ENCODE results near the gene HYAL1.
"Not testable (repeated sequence)": the region's sequence is repeated elsewhere in the genome, so short reads cannot be mapped to it uniquely, and the experiment has no call there.

HYAL1 gene

GRCh38 chr3:50318163-50318562 lies 14.8 kb upstream of the HYAL1 start:
- no peak for DNase-seq

GRCh38 chr3:50317300-50317699 lies 13.9 kb upstream of the HYAL1 start:
- DNase-seq = no peak

DNA sequence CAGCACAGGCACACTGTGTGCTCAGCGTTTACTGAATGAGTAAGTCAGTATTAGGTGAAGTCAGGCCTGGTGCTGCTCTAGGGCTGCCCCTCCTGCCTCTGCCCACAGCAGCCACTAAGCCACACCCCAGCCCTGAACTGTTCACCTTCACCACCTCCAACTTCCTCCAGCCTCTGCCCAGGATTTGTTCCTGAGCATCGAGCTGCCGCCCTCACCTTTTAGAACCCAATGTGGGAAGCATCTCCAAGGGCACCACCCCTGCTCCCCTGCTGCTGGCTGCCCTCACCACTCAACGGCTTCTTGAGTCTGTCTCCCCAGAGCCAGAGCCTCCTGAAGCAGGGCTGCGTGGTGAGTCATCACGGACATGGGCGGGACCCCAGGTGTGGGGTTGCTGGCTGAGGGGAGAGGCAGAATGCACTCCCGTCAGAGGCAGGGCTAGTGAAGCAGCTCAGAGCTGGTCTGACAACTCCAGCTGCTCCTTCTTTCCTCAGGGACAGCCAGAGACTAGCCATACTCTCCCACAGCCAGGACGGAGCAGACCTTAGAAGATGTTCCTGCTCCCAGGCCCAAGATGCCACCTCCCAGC lies 13.4 kb upstream of the HYAL1 start:
- no peak for DNase-seq

DNA sequence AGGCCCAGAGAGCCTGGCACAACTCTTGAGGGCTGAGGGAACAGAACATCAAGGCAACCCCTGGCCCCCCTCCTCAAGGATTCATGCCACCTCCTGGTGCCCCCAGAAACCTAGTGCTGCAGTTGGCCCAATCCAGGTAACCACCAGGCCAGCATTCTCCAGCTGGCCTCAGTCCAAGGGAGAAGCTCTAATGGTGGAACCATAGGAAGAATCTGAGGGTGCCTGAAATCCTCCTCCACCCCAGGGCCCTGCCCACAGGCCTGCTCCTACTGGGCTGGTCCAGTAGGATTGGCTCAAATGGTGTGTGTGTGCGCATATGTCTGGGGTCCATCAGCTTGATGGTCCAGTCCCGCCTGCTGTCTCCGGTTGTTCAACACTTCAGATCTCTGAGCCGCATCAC lies 11.4 kb upstream of the HYAL1 start:
- no peak for DNase-seq

DNA sequence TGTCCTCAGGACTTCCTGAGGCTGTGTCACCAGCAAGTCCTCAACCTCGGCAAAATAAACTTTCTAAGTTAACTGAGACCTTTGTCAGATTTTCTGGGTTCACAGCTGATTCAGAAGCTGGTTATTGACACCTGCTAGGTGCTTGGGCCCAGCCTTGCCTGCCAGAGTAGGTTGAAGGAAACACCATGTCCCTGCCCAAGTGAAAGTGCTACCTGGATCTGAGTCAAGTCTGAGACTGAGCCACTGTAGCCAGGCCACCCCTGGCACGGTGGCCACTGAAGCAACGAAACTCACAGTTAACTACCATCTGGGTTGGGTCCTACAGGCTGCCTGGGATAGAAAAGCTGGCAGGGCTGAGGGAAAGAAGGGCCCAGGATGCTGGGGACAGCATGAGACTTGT lies 11.0 kb upstream of the HYAL1 start:
- DNase-seq = no peak

GRCh38 chr3:50312041-50312440 lies 8.7 kb upstream of the HYAL1 start:
- DNase-seq = not testable (repeated sequence)

DNA sequence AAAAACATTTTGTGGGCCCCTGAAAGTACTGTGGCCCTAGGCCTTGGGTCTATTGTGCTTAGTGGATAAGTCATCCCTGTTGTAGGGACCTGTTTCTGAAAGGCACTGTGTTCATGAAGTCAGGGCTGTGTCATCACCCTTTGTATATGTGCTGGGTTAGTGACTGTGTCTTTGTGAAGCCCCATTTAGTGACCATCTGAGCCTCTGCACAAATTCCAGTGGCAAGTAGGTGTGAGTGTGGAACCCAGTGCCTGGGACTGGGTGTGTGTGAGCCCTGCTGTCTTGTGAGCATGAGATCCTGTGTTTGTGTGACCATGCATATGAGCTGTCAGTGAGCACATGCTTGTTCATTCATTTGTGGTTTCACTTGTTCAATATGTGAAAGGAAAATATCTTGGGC lies 1.2 kb upstream of the HYAL1 start:
- no peak for DNase-seq

DNA sequence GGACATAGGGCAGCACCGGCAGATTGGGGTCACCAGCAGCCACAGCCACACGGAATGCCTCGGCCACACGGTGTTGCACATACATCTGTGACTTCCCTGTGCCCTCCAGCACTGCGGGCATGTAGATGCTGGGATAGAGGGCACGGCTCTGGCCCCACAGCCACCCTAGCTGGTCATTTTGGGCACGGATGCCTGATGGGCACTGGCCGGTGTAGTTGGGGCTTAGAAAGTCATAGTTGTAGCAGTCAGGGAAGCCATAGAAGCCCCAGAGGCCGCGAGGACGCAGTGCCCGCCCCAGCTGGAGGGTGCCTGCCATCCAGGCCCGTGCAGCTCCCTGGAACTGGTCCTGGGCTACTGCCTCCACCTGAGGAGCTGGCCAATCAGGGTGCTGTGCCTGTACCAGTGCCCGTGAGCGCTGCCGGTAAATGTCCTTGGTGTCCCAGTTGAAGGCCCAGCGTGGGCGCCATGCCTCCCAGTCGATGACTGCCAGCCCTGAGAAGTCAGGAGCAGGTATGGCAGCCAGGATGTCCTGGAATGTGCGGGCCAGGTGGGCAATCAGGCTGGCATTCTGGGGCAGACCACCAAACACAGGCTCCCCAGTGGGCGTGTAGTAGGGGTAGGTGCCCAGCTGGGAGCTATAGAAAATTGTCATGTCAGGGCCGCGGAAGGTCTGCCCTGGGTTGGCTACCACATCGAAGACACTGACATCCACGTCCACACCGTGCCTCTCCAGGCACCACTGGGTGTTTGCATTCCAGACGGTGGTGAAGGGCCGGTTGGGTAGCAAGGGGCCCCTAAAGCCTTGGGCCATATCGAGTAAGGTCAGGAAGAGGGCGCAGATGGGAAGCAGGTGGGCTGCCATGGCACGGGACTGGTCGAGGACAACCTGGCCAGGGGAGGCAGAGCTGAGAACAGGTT lies 1.0 kb downstream of the HYAL1 start:
- DNase-seq = no peak

- no peak for DNase-seq
These were observed 2.6 kb downstream of the HYAL1 start for GRCh38 chr3:50300681-50301254.

DNA sequence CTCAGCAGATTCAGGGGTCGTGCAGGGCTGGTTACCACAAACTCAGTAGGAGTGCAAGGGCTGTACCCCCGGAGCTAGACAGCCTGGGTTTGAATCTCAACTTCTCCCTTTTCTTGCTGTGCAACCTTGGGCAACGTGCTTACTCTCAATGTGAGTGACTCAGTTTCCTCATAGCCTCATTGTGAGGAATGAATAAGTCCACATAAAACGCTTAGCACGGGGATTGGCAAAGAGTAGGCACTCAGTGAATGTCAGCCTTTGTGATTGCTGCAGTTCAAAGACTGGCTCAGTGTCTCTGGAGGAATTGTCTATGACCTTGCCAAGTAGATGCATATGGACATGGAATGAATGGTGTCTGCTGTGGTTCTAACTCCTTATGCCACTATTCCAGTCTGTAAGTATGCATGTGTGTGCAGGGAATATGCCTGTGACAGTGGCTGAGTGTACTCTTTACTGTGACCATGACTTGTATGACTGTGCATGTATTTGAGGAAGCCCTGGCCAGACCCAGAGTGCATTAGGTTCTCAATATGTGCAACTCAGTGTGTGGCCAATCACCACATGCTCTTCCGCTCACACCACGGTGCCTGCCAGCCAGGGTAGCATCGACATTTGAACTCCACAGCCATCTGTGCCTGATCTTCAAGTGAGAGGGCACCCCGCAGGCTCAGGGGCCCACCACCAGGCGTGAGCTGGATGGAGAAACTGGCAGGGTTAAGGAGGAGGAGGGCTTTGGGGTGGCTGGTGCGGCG lies 3.3 kb downstream of the HYAL1 start:
- peak; percentile 24 for DNase-seq

DNA sequence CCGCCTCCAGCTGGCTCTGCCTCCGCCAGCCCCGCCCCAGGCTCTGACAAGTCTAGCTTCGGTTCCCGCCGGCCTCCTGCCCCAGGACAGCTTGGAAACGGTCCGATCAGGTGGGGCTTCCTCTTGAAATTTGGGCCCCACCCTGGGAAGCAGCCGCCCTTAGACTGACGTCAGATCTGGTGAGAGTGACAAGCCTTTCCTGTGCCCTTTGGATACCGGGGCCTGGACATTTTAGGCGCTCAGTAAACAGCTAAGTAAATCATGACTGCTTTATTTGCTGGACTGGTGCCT lies 3.8 kb downstream of the HYAL1 start:
- no peak for DNase-seq

- DNase-seq = peak; percentile 99
These were observed 4.3 kb downstream of the HYAL1 start, which contains the start of the genes HYAL3 and NAA80 for GRCh38 chr3:50298836-50299637. TSS of gene HYAL3 (minus strand) at chr3:50299405. CDS start at chr3:50295602, 3,803 bp downstream. TSS of gene NAA80 (minus strand) at chr3:50299405. CDS start at chr3:50297463, 1,942 bp downstream.

DNA sequence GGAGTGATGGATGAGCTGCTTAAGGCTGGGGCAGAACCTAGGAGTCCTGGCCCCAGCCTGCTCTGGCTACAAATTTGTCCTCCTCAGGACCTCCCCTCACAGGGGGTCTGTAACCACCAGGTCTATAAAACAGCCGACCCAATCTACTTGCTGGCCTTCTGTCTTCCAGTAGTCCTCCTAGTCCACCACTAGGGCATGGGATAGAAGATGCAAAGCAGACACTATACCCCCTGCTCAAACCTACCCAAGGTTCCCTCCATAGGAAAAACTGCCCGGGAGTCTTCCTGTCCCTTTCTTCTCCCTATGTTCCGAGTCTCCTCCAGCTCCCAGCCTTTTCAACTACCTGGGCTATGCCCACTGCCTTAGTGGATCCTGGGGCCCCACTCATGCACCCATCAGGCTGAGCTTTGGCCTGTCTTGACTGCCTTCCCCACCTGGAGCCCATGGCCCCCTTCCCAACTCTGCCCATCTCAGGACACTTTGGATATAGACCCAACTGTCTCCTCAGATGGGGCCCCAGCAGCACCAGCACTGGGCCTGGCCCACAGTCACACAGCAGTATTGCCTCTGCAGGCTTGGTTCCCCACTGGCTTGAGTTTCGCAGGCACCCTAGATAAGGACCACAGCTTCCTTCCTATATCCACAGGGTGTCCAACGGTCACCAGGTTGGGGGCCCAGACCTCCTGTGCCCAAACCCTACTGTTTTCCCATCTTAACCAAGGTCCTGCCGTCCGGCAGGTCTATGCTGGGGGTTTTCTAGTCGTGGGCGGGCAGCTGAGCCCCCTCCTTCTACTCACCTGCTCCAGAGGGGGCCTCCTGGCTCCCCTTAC lies 5.3 kb downstream of the HYAL1 start:
- DNase-seq = no peak

- DNase-seq = no peak
These were observed 6.0 kb downstream of the HYAL1 start for GRCh38 chr3:50297384-50297775.

GRCh38 chr3:50296721-50297383 lies 6.5 kb downstream of the HYAL1 start:
- DNase-seq = no peak

GRCh38 chr3:50295553-50296431 lies 7.6 kb downstream of the HYAL1 start:
- no peak for DNase-seq

DNA sequence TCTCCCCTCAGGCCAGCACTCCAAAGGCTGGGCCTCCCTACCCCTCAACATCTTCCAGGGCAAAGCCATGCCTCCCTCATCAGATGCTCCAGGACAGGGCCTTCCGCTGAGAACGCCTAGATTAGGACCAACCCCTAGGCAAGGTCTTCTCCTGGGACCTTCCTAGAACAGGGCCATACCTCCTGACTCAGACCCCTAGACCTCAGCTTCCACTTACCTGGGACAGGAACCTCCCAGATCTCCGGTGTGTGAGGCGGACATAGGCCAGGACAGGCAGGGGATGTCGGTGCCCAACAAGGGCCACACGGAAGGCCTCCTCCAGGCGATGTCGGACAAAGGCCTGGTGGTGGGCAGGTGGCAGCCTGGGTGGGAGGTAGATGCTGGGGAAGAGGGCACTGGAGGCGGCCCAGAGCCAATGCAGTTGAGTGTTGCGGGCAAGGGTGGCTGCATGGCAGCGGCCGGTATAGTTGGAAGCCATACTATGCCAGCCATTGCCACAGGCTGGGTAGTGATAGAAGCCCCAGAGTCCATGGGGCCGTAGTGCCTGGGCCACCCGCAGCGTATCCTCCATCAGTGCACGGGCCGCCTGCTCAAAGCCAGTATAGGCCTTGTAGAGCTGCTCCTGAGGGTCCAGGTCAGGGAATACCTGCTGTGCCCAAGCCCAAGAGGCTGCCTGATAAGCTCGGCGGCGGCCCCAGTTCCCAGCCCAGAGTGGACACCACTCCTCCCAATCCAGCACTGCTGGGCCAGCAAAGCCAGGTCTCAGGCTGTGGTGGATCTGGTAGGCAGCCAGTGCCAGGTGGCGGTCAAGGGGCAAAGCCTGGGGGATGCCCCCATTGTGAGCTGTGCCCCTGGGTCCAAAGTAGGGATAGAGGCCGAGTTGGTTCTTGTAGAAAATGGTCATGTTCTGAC lies 8.6 kb downstream of the HYAL1 start:
- no peak for DNase-seq

DNA sequence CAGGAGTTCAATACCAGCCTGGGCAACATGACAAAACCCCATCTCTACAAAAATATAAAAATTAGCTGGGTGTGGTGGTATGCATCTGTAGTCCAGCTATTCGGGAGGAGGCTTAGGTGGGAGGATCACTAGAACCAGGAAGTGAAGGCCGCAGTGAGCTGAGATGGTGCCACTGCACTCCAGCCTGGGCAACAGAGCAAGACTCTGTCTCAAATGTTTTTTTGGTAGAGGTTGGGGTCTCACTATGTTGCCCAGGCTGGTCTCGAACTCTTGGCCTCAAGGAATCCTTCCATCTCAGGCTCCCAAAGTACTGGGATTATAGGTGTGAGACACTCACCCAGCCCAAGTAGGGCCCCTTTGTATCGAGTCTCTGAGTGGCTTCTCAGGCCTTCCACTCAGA lies 9.3 kb downstream of the HYAL1 start:
- DNase-seq = no peak
